Esophagus squamous epithelium (tissue), 4 donors: ENCODE measurements around the gene TMEM164.

Source experiments
- CTCF ChIP-seq, 6 experiments: fragments of 450-650 bp in 4 of 6; fragments of 200-600 bp in 2 of 6; sonication (generic) in 2 of 6; IDR thresholded peaks; one replicate each; pipeline ENCODE4 v1.5.1; 2016 to 2019; ENCODE audit warnings: antibody characterized with exemption in 6 of 6, mild to moderate bottlenecking in 4 of 6, moderate library complexity in 4 of 6
- POLR2A ChIP-seq, 4 donors: fragments of 450-650 bp; IDR thresholded peaks; one replicate each; pipeline ENCODE4 v1.6.1; 2017; ENCODE audit warnings: antibody characterized with exemption in 4 of 4, mild to moderate bottlenecking in 4 of 4, moderate library complexity in 3 of 4

DNA sequence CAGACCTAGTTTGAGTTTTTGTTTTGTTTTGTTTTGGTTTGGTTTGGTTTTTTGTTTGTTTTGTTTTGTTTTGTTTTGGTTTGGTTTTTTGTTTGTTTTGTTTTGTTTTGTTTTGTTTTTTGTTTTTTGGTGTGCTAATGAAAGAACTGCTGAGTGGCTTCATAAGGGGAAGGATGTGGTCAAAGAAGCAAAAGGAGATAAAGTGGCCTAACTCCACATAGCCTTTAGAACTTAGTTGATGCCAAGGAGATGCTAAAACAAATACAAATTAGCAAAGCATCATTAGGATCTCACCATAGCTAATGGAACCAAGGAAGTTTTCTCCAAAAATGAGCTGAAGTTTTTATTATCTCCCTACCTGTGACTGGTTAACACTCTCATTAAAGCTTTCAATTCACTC, 44.6 kb upstream of the TMEM164 start:
- TF ChIP-seq CTCF (IDR thresholded peaks at IDR 0.05): no peak
- TF ChIP-seq POLR2A (IDR thresholded peaks at IDR 0.05): no peak
